Measurements from ENCODE around the gene CDIPT.
A peak's percentile ranks its signal among the peaks of the same experiment; 100 is the strongest.
"Not testable (repeated sequence)": the region's sequence is repeated elsewhere in the genome, so short reads cannot be mapped to it uniquely, and the experiment has no call there.

CDIPT gene

DNA sequence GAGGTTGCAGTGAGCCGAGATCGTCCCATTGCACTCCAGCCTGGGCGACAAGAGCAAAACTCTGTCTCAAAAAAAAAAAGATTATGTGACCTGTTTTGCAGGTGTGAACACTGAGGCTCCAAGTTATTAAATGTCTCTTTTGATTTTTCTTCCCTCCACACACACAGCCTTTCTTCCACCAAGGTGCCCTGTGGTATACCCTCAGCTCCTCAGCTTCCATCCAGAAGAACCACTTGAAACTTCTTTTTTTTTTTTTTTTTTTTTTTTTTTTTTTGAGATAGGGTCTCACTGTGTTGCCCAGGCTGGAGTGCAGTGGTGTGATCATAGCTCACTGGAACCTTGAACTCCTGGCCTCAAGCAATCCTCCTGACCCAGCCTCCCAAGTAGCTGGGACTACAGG lies 26.3 kb upstream of the CDIPT start:
- not testable (repeated sequence) for H2AK5ac ChIP-seq (ENCODE audit: low read depth, low read length); H4K91ac ChIP-seq (ENCODE audit: low read depth, low read length, poor library complexity); H2BK120ac ChIP-seq (ENCODE audit: low read depth, low read length); H3K36me3 ChIP-seq (replicated peaks in 1 of 2; ENCODE audit: control insufficient read depth in 2 of 2, insufficient read depth in 2 of 2, low read length in 2 of 2); H3K18ac ChIP-seq (ENCODE audit: low read length); H3K4me2 ChIP-seq (ENCODE audit: insufficient read depth, low read length, poor library complexity, severe bottlenecking); H2BK12ac ChIP-seq (ENCODE audit: low read length); H3K27ac ChIP-seq (replicated peaks; ENCODE audit: low read length); H2AFZ ChIP-seq (ENCODE audit: low read length); H2BK5ac ChIP-seq (ENCODE audit: low read length); H3K27me3 ChIP-seq (ENCODE audit: control insufficient read depth in 3 of 3, insufficient read depth in 3 of 3, low read depth in 1 of 3, low read length in 3 of 3); H3K4me3 ChIP-seq (ENCODE audit: low read length in 2 of 2); H3K79me1 ChIP-seq (ENCODE audit: low read depth, low read length); H3K14ac ChIP-seq (ENCODE audit: low read length); H2BK15ac ChIP-seq (ENCODE audit: low read length); H4K8ac ChIP-seq (ENCODE audit: low read depth, low read length); H3K4ac ChIP-seq (ENCODE audit: low read length); H3K9ac ChIP-seq (ENCODE audit: low read depth, low read length, poor library complexity); H3K4me1 ChIP-seq (ENCODE audit: control insufficient read depth in 2 of 2, insufficient read depth in 1 of 2, low read depth in 1 of 2, low read length in 2 of 2); H3K23ac ChIP-seq (ENCODE audit: low read depth, low read length, poor library complexity); H3K9me3 ChIP-seq (replicated peaks in 1 of 2; ENCODE audit: control insufficient read depth in 2 of 2, insufficient read depth in 1 of 2, low read depth in 1 of 2, low read length in 2 of 2); DNase-seq (ENCODE audit: low spot score)
- no CpG with 5 or more reads among the region's 3 CpGs for WGBS, 2 donors (ENCODE audit: extremely low coverage in 2 of 2, insufficient read length in 2 of 2, insufficient replicate concordance in 1 of 2)

DNA sequence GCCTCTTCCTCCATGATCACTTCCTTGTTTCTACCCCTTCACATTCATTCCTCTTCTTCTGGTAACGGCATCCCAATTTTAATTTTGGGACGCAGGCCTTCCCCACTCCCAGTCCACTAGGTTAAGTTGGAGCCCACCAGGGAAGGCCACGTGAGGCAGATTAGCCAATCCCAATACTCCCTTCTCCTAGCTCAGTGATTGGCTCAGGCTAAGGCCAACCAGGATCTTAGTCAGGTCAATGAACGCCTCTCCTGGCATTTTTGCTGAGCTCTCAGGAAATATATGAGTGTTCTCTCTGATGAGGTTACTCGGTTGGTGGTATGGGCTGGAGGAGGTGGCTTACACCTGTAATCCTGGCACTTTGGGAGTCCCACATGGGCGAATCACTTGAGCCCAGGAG lies 21.0 kb upstream of the CDIPT start:
- Histone ChIP-seq H2BK5ac (ENCODE audit: low read length) (no peak overlapping the region), H2AK5ac (ENCODE audit: low read depth, low read length) (no peak overlapping the region), H3K4me3 (ENCODE audit: low read length in 2 of 2) (no peak overlapping the region), H2BK12ac (ENCODE audit: low read length) (no peak overlapping the region), H3K27ac (replicated peaks; ENCODE audit: low read length) (no peak overlapping the region), H3K4ac (ENCODE audit: low read length) (no peak overlapping the region), H3K4me1 (ENCODE audit: control insufficient read depth in 2 of 2, insufficient read depth in 1 of 2, low read depth in 1 of 2, low read length in 2 of 2) (no peaks in the 10 kb centered on the region), H4K8ac (ENCODE audit: low read depth, low read length) (no peak overlapping the region), H3K14ac (ENCODE audit: low read length) (no peak overlapping the region), H2BK15ac (ENCODE audit: low read length) (no peak overlapping the region), H3K27me3 (ENCODE audit: control insufficient read depth in 3 of 3, insufficient read depth in 3 of 3, low read depth in 1 of 3, low read length in 3 of 3) (no peaks in the 10 kb centered on the region), H3K4me2 (ENCODE audit: insufficient read depth, low read length, poor library complexity, severe bottlenecking) (no peak overlapping the region), H2AFZ (ENCODE audit: low read length) (no peak overlapping the region), H2BK120ac (ENCODE audit: low read depth, low read length) (no peak overlapping the region), H3K18ac (ENCODE audit: low read length) (no peak overlapping the region), H3K79me1 (ENCODE audit: low read depth, low read length) (peaks cover 1% of the 10 kb centered on the region), H3K36me3 (replicated peaks in 1 of 2; ENCODE audit: control insufficient read depth in 2 of 2, insufficient read depth in 2 of 2, low read length in 2 of 2) (peaks cover 0 to 3% of the 10 kb centered on the region in 2 donors), H3K23ac (ENCODE audit: low read depth, low read length, poor library complexity) (no peak overlapping the region), H3K9me3 (replicated peaks in 1 of 2; ENCODE audit: control insufficient read depth in 2 of 2, insufficient read depth in 1 of 2, low read depth in 1 of 2, low read length in 2 of 2) (no peaks in the 10 kb centered on the region), H3K9ac (ENCODE audit: low read depth, low read length, poor library complexity) (no peak overlapping the region), H4K91ac (ENCODE audit: low read depth, low read length, poor library complexity) (no peak overlapping the region)
- no peak for DNase-seq (ENCODE audit: low spot score)
- WGBS, 2 donors (ENCODE audit: extremely low coverage in 2 of 2, insufficient read length in 2 of 2, insufficient replicate concordance in 1 of 2) = no CpG with 5 or more reads among the region's 6 CpGs

DNA sequence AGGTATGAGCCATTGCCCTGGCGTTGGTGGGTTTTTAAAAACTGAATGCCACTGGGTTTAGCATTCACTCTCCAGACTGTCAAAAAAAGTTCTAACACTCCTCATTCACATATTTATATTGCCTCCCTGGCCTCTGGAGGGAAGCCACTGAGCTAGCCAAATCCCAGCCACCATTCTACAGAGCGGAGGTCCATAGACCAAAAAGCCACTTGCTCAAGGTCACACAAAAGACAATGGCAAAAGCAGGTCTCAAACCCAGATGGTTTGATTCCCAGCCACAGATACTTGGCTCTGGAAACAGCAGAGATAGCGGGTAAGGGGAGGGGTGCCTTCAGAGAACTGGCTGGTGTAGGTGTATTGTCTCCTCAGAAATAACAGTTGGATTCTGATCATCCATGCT lies 18.0 kb upstream of the CDIPT start:
- DNase-seq (ENCODE audit: low spot score) = no peak
- Histone ChIP-seq H3K36me3 (replicated peaks in 1 of 2; ENCODE audit: control insufficient read depth in 2 of 2, insufficient read depth in 2 of 2, low read length in 2 of 2) (peaks cover 0 to 3% of the 10 kb centered on the region in 2 donors), H3K79me1 (ENCODE audit: low read depth, low read length) (no peaks in the 10 kb centered on the region), H3K27me3 (ENCODE audit: control insufficient read depth in 3 of 3, insufficient read depth in 3 of 3, low read depth in 1 of 3, low read length in 3 of 3) (peaks cover 6 to 16% (median 6%) of the 10 kb centered on the region in 3 experiments), H2AK5ac (ENCODE audit: low read depth, low read length) (no peak overlapping the region), H3K14ac (ENCODE audit: low read length) (no peak overlapping the region), H2BK5ac (ENCODE audit: low read length) (no peak overlapping the region), H3K4me1 (ENCODE audit: control insufficient read depth in 2 of 2, insufficient read depth in 1 of 2, low read depth in 1 of 2, low read length in 2 of 2) (peaks cover 0 to 2% of the 10 kb centered on the region in 2 donors), H4K8ac (ENCODE audit: low read depth, low read length) (no peak overlapping the region), H2BK12ac (ENCODE audit: low read length) (no peak overlapping the region), H3K23ac (ENCODE audit: low read depth, low read length, poor library complexity) (no peak overlapping the region), H3K9ac (ENCODE audit: low read depth, low read length, poor library complexity) (no peak overlapping the region), H3K27ac (replicated peaks; ENCODE audit: low read length) (no peak overlapping the region), H3K4me2 (ENCODE audit: insufficient read depth, low read length, poor library complexity, severe bottlenecking) (no peak overlapping the region), H3K18ac (ENCODE audit: low read length) (no peak overlapping the region), H4K91ac (ENCODE audit: low read depth, low read length, poor library complexity) (no peak overlapping the region), H2BK15ac (ENCODE audit: low read length) (no peak overlapping the region), H3K4ac (ENCODE audit: low read length) (no peak overlapping the region), H3K9me3 (replicated peaks in 1 of 2; ENCODE audit: control insufficient read depth in 2 of 2, insufficient read depth in 1 of 2, low read depth in 1 of 2, low read length in 2 of 2) (peaks cover 0 to 2% of the 10 kb centered on the region in 2 donors), H2AFZ (ENCODE audit: low read length) (no peak overlapping the region), H3K4me3 (ENCODE audit: low read length in 2 of 2) (no peak overlapping the region), H2BK120ac (ENCODE audit: low read depth, low read length) (no peak overlapping the region)
- WGBS, 2 donors (ENCODE audit: extremely low coverage in 2 of 2, insufficient read length in 2 of 2, insufficient replicate concordance in 1 of 2) = no CpG with 5 or more reads among the region's 3 CpGs

GRCh38 chr16:29878172-29878571 lies 15.1 kb upstream of the CDIPT start:
- Histone ChIP-seq H2BK5ac (ENCODE audit: low read length) (no peak overlapping the region), H3K18ac (ENCODE audit: low read length) (no peak overlapping the region), H3K4me2 (ENCODE audit: insufficient read depth, low read length, poor library complexity, severe bottlenecking) (no peak overlapping the region), H2AK5ac (ENCODE audit: low read depth, low read length) (no peak overlapping the region), H3K9ac (ENCODE audit: low read depth, low read length, poor library complexity) (no peak overlapping the region), H3K23ac (ENCODE audit: low read depth, low read length, poor library complexity) (no peak overlapping the region), H3K4ac (ENCODE audit: low read length) (no peak overlapping the region), H3K9me3 (replicated peaks in 1 of 2; ENCODE audit: control insufficient read depth in 2 of 2, insufficient read depth in 1 of 2, low read depth in 1 of 2, low read length in 2 of 2) (peaks cover 0 to 3% of the 10 kb centered on the region in 2 donors), H3K36me3 (replicated peaks in 1 of 2; ENCODE audit: control insufficient read depth in 2 of 2, insufficient read depth in 2 of 2, low read length in 2 of 2) (peaks cover 0 to 3% of the 10 kb centered on the region in 2 donors), H2BK12ac (ENCODE audit: low read length) (no peak overlapping the region), H2BK15ac (ENCODE audit: low read length) (peak overlapping the region; percentile 23), H3K27me3 (ENCODE audit: control insufficient read depth in 3 of 3, insufficient read depth in 3 of 3, low read depth in 1 of 3, low read length in 3 of 3) (peaks cover 6 to 20% (median 8%) of the 10 kb centered on the region in 3 experiments), H2AFZ (ENCODE audit: low read length) (no peak overlapping the region), H3K4me1 (ENCODE audit: control insufficient read depth in 2 of 2, insufficient read depth in 1 of 2, low read depth in 1 of 2, low read length in 2 of 2) (peaks cover 0 to 2% of the 10 kb centered on the region in 2 donors), H3K79me1 (ENCODE audit: low read depth, low read length) (no peaks in the 10 kb centered on the region), H3K4me3 (ENCODE audit: low read length in 2 of 2) (no peak overlapping the region), H2BK120ac (ENCODE audit: low read depth, low read length) (no peak overlapping the region), H4K91ac (ENCODE audit: low read depth, low read length, poor library complexity) (no peak overlapping the region), H3K14ac (ENCODE audit: low read length) (no peak overlapping the region), H4K8ac (ENCODE audit: low read depth, low read length) (peak overlapping the region; percentile 92), H3K27ac (replicated peaks; ENCODE audit: low read length) (no peak overlapping the region)
- no CpG with 5 or more reads among the region's 14 CpGs for WGBS, 2 donors (ENCODE audit: extremely low coverage in 2 of 2, insufficient read length in 2 of 2, insufficient replicate concordance in 1 of 2)
- no peak for DNase-seq (ENCODE audit: low spot score)

Measured in neuronal stem cell (in vitro differentiated cells).